Choroid plexus epithelial cell (primary cell): ENCODE measurements around the gene MLLT1.

Source experiments
- DNase-seq: peaks from one replicate; pipeline ENCODE4 v3.0.0-alpha.2; 2010; ENCODE audit warnings: low read depth
- H3K4me3 ChIP-seq: 2 replicates; pipeline ENCODE4 v1.5.1; 2011; ENCODE audit warnings: low read depth, mild to moderate bottlenecking, control low read depth, low read length, moderate library complexity
- TF ChIP-seq, protein P1 (sequence below): conservative IDR thresholded peaks from 2 replicates; pipeline ENCODE4 v1.5.1; 2011; ENCODE audit warnings: low read depth, mild to moderate bottlenecking, control low read depth, inconsistent platforms, low read length, moderate library complexity

The MLLT1 gene

DNA sequence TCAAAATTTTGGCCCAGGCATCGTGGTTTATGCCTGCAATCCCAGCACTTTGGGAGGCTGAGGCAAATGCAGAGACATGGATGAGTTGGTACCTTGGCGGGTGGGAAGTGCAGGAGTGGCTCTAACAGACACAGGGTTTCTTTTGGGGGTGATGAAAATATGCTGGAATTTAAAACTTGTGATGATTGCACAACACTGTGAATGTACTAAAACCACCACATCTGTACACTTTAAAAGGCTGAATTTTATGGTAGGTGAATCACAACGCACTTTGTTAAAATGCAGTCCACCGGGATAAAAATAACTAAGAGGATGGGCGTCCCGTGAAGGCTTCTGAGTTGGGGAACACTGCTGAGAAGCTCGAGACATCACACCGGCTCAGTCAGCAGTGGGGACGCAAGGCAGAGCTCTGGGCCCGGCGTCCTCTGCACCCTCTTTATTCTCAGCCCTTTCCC, 47.1 kb downstream of the MLLT1 start:
- TF ChIP-seq, protein P1, sequence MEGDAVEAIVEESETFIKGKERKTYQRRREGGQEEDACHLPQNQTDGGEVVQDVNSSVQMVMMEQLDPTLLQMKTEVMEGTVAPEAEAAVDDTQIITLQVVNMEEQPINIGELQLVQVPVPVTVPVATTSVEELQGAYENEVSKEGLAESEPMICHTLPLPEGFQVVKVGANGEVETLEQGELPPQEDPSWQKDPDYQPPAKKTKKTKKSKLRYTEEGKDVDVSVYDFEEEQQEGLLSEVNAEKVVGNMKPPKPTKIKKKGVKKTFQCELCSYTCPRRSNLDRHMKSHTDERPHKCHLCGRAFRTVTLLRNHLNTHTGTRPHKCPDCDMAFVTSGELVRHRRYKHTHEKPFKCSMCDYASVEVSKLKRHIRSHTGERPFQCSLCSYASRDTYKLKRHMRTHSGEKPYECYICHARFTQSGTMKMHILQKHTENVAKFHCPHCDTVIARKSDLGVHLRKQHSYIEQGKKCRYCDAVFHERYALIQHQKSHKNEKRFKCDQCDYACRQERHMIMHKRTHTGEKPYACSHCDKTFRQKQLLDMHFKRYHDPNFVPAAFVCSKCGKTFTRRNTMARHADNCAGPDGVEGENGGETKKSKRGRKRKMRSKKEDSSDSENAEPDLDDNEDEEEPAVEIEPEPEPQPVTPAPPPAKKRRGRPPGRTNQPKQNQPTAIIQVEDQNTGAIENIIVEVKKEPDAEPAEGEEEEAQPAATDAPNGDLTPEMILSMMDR, result no peak
- DNase-seq, result peak; percentile 90
- no peak overlapping the region for H3K4me3 ChIP-seq

DNA sequence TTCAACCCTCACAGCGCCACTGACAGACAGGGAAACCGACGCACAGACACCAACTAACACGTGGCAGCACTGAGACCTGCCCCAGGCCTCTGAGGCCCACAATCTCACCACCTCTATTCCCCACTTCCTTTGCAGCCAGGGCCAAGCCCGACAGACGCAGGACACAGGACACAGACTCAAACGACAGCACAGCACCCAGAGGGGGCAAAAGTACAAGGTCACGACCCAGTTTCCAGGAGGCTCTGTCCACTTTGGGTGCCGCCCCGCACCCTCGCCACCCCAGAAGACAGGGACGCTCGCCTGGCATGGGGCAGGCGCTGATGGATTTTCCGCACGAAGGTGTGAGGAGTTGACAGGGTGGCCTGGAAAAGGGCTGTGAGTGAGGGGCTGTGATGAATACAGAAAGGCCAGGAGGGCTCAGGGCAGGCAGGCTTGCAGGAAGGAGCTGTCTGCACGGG, 48.8 kb downstream of the MLLT1 start:
- DNase-seq, result no peak
- TF ChIP-seq, protein P1, result no peak
- no peak overlapping the region for H3K4me3 ChIP-seq

DNA sequence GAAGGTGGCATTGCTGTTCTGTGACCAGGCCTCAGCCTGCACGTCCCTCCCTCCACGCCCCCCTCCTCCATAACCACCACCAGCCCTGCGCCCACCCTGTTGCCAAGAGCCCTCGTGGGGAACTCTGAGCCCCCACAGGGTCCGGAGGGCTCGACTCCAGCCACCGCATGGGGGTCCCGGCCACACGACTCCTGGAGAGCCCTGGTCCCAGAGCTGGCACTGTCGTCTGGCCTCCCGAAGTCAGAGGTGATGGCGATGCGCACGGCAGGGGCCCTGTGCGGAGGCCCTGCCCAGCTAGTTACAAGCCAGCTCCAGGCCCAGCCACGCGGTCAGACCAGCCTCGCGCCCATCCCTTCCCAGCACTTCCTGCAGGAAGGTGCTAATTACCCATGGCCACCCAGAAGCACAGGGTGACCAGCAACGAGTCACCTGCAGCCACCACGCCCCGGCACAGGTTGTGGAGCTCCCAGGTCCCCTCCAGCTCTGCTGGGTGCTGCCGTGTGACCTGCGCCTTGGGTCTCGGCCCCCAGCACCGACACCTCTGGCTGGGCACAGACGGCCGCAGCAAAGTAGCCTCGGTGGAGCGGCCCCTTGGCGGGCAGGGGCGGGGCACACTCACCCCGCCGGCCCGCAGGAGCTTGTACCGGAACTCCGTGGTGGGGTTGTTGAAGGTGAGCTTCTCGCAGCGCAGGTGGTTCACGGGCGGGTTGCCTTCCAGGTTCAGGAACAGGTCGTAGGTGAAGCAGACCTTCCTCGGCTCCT, 49.6 kb downstream of the MLLT1 start:
- no peak overlapping the region for H3K4me3 ChIP-seq
- no peak for DNase-seq
- TF ChIP-seq, protein P1, result no peak

DNA sequence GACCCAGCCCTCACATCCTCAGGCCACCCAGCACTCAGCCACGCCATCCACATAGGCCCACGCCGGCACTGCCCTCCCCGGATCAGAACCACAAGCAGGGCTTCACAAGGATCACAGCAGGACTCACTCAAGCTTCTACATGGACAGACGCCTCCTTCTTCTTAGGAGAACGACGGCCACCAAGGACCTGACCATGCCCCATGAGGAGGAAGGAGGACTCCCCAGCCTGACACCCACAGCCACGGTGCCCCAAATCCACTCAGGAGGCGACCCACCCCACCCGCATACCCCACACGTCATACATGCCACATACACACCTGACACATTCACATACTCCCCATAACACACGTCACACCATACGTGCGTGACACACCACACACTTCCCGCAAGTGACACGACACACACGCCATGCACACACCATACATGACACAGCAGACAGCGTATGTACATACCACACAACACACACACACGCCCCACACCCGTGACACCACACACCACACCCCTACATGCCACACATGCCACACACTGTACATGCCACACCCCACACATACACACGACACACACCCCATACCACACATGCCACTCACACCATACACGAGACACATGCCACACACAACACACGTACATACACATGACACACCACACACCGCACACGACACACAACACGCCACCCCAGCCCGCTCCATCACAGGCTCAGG, 50.4 kb downstream of the MLLT1 start:
- no peak overlapping the region for H3K4me3 ChIP-seq
- no peak for DNase-seq
- TF ChIP-seq, protein P1, result no peak

DNA sequence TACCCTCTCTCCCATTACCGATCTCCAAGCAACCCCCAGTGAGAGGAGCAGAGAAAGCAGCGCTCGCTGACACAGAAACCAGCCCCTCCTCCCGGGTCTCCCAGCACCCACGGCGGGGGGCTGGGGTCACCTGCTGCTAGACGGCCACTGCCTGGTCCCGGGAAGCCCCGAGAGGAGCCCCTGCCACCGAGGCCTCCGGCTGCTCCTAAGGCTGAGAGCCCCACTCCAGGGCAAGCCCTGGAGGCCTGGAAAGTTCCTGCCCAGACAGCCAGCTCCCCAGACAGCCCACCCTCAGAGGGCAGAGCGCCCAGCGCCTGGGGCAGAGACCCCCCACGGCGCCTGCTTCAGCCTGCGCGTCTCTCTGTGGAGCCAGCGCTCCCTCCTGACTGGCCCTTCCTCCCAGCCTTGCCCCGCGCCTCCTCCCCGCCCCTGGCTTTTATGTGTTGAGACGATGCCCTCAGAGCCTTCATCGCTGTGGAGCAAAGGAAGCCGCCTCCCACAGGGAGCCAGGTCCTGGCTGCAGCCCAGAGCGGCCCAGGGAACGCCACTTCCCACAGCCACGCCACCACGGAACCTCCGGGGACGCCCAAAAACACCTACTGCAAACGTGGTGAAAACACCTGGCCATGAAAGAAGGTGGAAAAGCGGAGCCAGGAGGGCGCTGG, 51.1 kb downstream of the MLLT1 start:
- H3K4me3 ChIP-seq, result no peak overlapping the region
- no peak for DNase-seq
- TF ChIP-seq, protein P1, result no peak

DNA sequence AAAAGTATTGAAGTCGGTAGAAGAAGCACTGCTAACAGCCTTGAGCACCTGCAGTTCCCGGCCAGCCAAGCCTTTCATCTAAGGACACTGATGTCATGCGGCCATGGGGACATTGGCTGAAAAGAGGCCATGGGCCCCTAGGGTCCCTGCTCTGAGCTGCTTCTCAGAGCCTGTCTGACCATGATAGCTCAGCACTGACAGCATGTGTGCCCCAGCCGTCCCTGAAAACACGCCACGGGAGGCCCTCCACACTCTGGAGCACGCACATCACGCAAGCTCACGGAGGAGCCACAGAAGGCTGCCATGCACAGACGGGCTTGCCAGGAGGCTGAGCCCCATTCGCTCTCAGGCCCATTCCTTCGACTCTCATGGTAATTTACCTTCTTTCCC, 51.8 kb downstream of the MLLT1 start:
- TF ChIP-seq, protein P1, result no peak
- no peak overlapping the region for H3K4me3 ChIP-seq
- DNase-seq, result no peak
